Ovary (tissue), 9 donors: ENCODE data around the gene CDH23. TPM values are rescaled to one million over a fixed set of nuclear protein-coding genes. Genes with fewer than 3 reads are reported as not detected.

Experiments used
- DNase-seq, 5 donors: peaks; one replicate each; pipeline ENCODE4 v3.0.0-alpha.2; 2019 to 2020
- H3K27ac ChIP-seq, 2 donors: fragments of 200-600 bp; one replicate each; pipeline versions ENCODE4 v1.5.1 to v1.8.0; 2019 to 2022
- H3K27me3 ChIP-seq: fragments of 200-600 bp; one replicate; pipeline ENCODE4 v1.8.0; 2022
- H3K36me3 ChIP-seq: fragments of 200-600 bp; sonication (generic); one replicate; pipeline ENCODE4 v1.5.1; 2019
- H3K4me1 ChIP-seq: one replicate; pipeline ENCODE4 v1.8.1; 2013; ENCODE audit warnings: mild to moderate bottlenecking, moderate library complexity; ENCODE audit not compliant: insufficient read depth
- H3K4me3 ChIP-seq: fragments of 200-600 bp; sonication (generic); one replicate; pipeline ENCODE4 v1.5.1; 2017
- H3K9me3 ChIP-seq, 2 donors: fragments of 200-600 bp in 1 of 2; sonication (generic) in 1 of 2; one replicate each; pipeline versions ENCODE4 v1.5.1 to v1.8.1; 2013 to 2019; ENCODE audit warnings: mild to moderate bottlenecking in 1 of 2, moderate library complexity in 1 of 2
- EP300 ChIP-seq: sonication (generic); formaldehyde crosslinking; IDR thresholded peaks from one replicate; pipeline ENCODE4 v1.6.1; 2017; ENCODE audit warnings: antibody characterized with exemption
- POLR2A ChIP-seq: fragments of 450-650 bp; IDR thresholded peaks from one replicate; pipeline ENCODE4 v1.6.1; 2017; ENCODE audit warnings: antibody characterized with exemption, mild to moderate bottlenecking, moderate library complexity
- WGBS, 3 donors: extraction: QIAGEN DNeasy Blood & Tissue Kit in 1 of 3; methylation state at CpG; one replicate each; pipeline versions ENCODE4 v1.1.5 to v1.1.7; 2013 to 2017; 5-methylcytosine and 5-hydroxymethylcytosine counted together
- intact Hi-C, 4 donors: fragments of 100-400 bp; cut with DNase I; formaldehyde crosslinking; loops; one replicate each; pipeline versions ENCODE4 v1.11.0 to v1.15.1; 2022 to 2023
- polyA plus RNA-seq, 2 donors: library from polyadenylated mRNA; stranded (reverse); fragments of 200-250 nt in 1 of 2; fragments of 350-450 nt in 1 of 2; fragmentation: Illumina TruSeq in 1 of 2; extraction: RNeasy Lipid Tissue Mini Kit (QIAGEN cat#74804) in 1 of 2; gene quantifications; one replicate each; pipeline ENCODE4 v1.2.3, GENCODE V29; 2013 to 2014
- total RNA-seq, 7 donors: library from RNA; depleted of rRNA in 2 of 7; stranded (reverse); fragments of >200 nt in 2 of 7; fragmentation: NEBNext Ultra II Directional in 3 of 7; extraction: Animal tissue kit (Norgen Biotek cat#: 25700) in 3 of 7; gene quantifications; one replicate each; pipeline versions ENCODE4 v1.1.0 to v1.2.4, GENCODE V29; 2016 to 2023
- TF ChIP-seq, protein P1 (sequence below), 3 donors: fragments of 450-650 bp in 2 of 3; fragments of 200-600 bp in 1 of 3; IDR thresholded peaks; one replicate each; pipeline versions ENCODE4 v1.5.1 to v1.8.0; 2016 to 2022; ENCODE audit warnings: antibody characterized with exemption in 3 of 3, mild to moderate bottlenecking in 1 of 3
- donor health status: DM: no; HTN: no; CAD: no; lungs with moderate emphysema.
- donor health status: DM: no; HTN: no; CAD: no.
- donor health status: Bipolar disorder and iron deficiency.
- donor health status: DM: yes; HTN: yes; CAD: no.
- donor health status: DM: no; HTN: no; CAD: no.
- donor health status: DM: yes; HTN: yes; CAD: no.

Gene CDH23
- total and polyA plus RNA-seq, 9 donors = 7.5 to 108 (median 39.1) TPM

- peak; percentile 58 to 80 (median 68) for DNase-seq
- no peaks in the 10 kb centered on the region for H3K9me3 ChIP-seq
- H3K27me3 ChIP-seq = no peaks in the 10 kb centered on the region
- no peaks in the 10 kb centered on the region for H3K36me3 ChIP-seq
- H3K27ac ChIP-seq = peak overlapping the region in 1 of 2 donors; percentile 51
- no peak overlapping the region for H3K4me3 ChIP-seq
- H3K4me1 ChIP-seq = peaks cover 5% of the 10 kb centered on the region
- WGBS, 3 donors = 29 to 36% (median 33%) methylated on average over 20 of the region's 20 CpGs
- TF ChIP-seq, protein P1, sequence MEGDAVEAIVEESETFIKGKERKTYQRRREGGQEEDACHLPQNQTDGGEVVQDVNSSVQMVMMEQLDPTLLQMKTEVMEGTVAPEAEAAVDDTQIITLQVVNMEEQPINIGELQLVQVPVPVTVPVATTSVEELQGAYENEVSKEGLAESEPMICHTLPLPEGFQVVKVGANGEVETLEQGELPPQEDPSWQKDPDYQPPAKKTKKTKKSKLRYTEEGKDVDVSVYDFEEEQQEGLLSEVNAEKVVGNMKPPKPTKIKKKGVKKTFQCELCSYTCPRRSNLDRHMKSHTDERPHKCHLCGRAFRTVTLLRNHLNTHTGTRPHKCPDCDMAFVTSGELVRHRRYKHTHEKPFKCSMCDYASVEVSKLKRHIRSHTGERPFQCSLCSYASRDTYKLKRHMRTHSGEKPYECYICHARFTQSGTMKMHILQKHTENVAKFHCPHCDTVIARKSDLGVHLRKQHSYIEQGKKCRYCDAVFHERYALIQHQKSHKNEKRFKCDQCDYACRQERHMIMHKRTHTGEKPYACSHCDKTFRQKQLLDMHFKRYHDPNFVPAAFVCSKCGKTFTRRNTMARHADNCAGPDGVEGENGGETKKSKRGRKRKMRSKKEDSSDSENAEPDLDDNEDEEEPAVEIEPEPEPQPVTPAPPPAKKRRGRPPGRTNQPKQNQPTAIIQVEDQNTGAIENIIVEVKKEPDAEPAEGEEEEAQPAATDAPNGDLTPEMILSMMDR (IDR thresholded peaks at IDR 0.05) = no peak
- TF ChIP-seq EP300 (no peak), POLR2A (no peak)
- intact Hi-C loops = no loop called here
Observed at GRCh38 chr10:71547876-71548846, 151.4 kb downstream of the CDH23 start.

DNA sequence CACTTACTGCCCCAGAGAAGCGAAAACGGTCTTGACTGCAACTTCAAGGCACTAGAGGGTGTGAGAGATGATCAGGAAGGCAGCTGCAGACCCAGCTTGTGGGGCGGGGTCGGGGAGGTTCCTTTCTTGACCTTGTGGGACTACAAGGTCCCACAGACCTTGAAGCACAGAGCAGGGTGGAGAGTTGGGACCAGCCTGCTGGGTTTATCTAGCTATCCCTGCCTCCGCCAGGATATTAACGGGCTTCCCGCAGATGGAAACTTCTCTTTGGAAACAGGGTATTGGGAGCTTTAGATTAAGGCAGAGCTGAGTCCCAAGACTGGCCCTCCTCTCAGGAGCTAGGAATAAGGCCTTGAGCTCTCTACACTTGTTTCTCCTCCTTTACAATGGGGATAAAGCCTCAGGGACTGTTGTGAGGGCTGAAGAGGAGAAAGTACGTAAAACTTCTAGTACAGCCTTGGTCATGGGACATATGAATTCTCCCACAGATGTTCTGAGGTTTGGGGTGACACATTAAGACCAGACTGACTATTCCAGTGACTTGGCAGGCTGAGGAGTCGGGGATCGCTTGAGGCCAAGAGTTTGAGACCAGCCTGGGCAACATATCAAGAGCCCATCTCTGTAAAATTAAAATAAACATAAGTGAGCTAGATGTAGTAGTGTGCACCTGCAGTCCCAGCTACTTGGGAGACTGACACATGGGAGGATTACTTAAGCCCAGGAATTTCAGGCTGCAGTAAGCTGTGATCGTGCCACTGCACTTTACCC is 153.2 kb downstream of the CDH23 start:
- no peak for DNase-seq
- WGBS, 3 donors = 76 to 83% (median 80%) methylated on average over 11 of the region's 11 CpGs
- no peak overlapping the region for H3K27ac ChIP-seq
- no peaks in the 10 kb centered on the region for H3K9me3 ChIP-seq
- no peak overlapping the region for H3K4me3 ChIP-seq
- H3K36me3 ChIP-seq = no peaks in the 10 kb centered on the region
- TF ChIP-seq, protein P1 (IDR thresholded peaks at IDR 0.05) = no peak
- no peak for TF ChIP-seq POLR2A
- no peak for TF ChIP-seq EP300
- peaks cover 5% of the 10 kb centered on the region for H3K4me1 ChIP-seq
- H3K27me3 ChIP-seq = no peaks in the 10 kb centered on the region
- intact Hi-C loops = no loop called here

DNA sequence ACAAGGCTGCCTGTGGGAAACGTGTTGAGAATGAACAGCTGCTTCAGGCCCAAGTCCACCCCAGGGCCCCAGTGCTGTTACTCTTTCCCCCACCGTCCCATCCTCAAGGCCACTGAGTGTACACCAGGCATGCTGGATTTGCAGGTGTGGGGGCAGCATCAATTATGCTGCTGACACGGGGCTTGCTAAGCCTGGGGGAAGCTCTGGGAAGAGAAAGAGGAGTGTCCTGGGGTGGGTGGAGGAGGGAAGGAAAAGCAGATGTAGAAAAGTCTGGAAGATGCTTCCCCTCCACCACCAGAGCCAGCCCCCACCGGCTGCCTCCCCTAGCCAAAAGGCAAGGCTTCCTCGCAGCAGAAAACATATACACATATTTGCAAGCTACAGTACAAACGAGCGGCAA is 153.9 kb downstream of the CDH23 start:
- Histone ChIP-seq H3K4me1 (peaks cover 5% of the 10 kb centered on the region), H3K4me3 (no peak overlapping the region), H3K9me3 (no peaks in the 10 kb centered on the region), H3K27me3 (no peaks in the 10 kb centered on the region), H3K27ac (no peak overlapping the region), H3K36me3 (no peaks in the 10 kb centered on the region)
- peak in 1 of 5 donors; percentile 37 for DNase-seq
- intact Hi-C loops = no loop called here
- no peak for TF ChIP-seq POLR2A
- WGBS, 3 donors = 34 to 48% (median 39%) methylated on average over 7 of the region's 7 CpGs

- H3K4me1 ChIP-seq = peaks cover 5% of the 10 kb centered on the region
- TF ChIP-seq EP300 (no peak), POLR2A (no peak)
- TF ChIP-seq, protein P1 (IDR thresholded peaks at IDR 0.05) = no peak
- no peak for DNase-seq
- no peak overlapping the region for H3K4me3 ChIP-seq
- H3K9me3 ChIP-seq = no peaks in the 10 kb centered on the region
- 89 to 96% (median 94%) methylated on average over 3 of the region's 3 CpGs for WGBS, 3 donors
- no peaks in the 10 kb centered on the region for H3K27me3 ChIP-seq
- no peaks in the 10 kb centered on the region for H3K36me3 ChIP-seq
- intact Hi-C loops = no loop called here
- no peak overlapping the region for H3K27ac ChIP-seq
Observed at GRCh38 chr10:71551970-71552369, 155.2 kb downstream of the CDH23 start.
